ENCODE results near the gene NFU1.
"Not testable (repeated sequence)": the region's sequence is repeated elsewhere in the genome, so short reads cannot be mapped to it uniquely, and the experiment has no call there.

Gene NFU1

DNA sequence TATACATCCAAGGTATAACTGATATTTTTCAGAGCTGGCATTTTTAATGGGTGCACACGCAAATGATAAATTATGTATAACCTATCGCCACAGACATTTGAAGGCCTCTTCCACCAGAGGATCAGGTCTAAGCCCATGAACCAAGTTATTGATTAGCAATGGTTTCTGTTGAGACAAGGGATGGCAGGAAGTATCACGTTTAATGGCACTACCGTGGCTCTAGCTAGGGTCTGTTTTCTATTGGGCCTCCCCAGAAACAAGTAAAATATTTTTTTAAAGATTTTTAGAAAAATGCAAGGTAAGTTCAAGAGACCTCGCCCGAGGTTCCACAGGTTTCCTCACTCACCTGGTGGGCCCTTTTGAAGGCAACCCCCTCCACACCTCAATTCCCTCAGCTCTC is 50.9 kb downstream of the NFU1 start:
- no peak for DNase-seq

DNA sequence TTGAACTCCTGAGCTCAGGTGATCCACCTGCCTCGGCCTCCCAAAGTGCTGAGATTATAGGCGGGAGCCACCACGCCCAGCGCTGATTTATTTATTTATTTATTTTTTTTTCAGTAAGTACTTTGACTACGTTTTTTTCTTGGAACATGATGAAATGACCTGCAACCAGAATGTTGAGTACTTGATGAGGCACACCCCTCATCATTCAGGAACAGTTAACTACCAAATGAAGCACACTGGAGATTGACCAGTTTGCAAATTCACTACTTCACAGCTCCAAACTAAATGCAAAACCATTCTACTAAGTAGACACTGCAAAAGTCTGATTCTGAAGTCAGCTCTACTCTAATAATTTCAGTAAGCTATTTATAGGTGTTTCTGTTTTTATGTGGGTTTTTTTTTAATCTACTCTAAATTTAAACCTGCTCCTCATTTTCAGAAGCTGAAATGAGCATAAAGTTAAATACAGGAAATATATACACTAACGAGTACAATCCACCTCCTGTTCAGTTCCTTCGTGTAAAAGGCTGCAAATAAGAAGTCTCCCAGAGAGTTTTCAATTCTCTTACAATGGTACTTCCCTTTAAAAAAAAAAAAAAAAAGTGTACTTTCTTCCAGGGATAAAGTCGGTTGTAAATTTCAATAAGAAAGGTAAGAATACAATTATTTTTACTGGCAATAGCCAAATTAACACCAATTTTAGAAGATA is 51.6 kb downstream of the NFU1 start:
- DNase-seq = no peak

DNA sequence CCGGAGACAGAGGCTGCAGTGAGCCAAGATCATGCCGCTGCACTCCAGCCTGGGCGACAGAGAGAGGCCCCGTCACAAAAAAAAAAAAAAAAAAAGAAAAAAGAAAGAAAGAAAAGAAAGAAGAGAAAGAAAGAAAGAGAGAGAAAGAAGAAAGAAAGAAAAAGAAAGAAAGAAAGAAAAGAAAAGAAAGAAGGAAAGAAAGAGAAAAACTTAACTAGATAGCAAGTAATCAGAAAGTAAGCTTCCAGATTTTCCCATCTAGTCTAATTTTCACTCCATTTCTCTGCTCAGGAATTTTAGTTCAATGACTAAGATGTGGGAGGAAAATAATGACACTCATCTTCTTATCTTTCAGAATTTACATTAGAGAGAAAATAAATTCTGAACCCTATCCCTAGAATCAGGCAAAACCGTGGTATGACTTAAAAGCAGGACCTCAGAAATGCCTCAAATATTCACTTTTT is 52.6 kb downstream of the NFU1 start:
- no peak for DNase-seq

DNA sequence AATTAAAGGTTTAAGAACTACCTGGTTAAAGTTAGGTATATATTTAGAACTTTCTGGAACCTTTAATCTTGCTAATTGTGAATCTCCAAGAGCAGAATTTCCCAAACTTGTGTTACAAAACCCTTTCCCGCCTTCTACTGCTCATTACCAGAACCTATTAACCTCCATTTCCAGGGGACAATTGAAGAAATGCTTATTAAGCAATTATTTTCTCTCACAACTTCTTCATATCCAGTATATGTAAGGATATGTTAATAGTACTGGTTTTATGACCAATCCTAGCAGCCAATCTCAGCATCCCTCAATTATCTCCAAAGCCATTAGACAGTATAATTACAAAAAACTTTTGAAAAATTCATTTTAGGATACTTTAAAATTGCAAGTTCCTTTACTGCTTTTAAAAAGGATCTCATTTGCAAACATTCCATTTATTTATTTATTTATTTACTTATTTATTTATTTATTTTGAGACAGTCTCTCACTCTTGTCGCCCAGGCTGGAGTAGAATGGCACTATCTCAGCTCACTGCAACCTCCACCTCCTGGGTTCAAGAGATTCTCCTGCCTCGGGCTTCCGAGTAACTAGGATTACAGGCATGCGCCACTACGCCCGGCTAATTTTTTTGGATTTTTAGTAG is 53.9 kb downstream of the NFU1 start:
- DNase-seq = no peak

DNA sequence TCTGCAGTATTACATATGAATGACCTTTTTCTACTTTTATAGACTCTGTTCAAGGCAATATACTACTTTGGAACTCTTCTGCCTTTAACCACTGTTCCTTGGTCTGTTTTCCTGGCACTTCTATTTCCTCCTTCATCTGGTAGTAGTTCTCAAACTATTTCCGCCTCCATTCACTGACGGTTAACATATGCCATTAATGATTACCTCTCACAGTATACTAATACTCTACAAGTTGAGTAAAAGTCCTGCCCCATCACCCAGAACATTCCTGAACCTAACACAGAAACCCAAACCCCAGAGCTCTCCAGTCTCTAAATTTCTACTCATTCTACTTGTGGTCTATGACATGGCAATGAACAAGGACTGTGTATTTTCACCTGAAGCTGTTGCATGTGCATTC is 54.7 kb downstream of the NFU1 start:
- DNase-seq = no peak

DNA sequence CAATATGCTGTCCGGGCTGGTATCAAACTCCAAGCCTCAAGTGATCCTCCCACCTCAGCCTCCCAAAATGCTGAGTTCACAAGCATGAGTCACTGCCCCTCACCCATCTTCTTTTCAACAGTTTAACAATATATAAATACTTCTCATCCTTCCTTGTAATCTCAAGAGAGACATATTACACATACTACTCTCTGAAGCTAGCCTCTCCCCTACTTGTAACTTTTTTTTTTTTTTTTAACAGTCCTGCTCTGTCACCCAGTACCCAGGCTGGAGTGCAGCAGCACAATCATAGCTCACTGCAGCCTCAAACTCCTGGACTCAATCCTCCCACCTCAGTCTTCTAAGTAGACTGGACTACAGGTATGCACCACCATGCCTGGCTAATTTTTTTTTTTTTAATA is 55.9 kb downstream of the NFU1 start:
- DNase-seq = no peak

DNA sequence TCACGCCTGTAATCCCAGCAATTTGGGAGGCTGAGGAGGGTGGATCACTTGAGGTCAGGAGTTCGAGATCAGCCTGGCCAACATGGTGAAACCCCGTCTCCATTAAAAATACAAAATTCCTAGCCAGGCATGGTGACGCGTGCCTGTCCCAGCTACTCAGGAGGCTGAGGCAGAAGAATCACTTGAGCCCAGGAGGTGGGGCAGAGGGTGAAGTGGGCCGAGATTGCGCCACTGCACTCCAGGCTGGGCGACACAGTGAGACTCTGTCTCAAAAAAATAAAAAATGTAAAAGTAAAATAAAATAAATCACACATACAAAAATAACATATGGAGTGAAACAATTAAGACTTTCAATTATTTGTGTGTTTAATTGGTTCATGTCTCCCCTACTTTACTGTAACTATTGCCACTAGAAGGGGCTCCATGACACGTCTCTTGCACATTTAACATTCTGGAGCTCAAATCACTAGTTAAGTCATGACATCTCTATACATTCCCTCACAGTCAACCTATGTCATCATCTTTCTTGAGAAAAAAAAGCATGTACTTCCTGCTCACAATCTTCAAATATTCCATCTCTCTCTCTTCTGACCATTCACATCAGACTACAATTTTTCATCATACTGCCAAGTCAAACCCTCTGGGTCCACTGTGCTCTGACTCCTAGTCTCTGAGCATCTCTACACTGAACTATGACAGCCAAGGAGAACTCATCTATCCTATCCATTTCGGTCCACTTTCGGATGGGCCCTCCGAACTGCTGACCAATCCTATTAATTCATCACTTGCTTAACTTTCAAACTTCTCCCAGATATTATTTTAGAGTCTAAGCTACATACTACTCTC is 56.9 kb downstream of the NFU1 start:
- DNase-seq = no peak

DNA sequence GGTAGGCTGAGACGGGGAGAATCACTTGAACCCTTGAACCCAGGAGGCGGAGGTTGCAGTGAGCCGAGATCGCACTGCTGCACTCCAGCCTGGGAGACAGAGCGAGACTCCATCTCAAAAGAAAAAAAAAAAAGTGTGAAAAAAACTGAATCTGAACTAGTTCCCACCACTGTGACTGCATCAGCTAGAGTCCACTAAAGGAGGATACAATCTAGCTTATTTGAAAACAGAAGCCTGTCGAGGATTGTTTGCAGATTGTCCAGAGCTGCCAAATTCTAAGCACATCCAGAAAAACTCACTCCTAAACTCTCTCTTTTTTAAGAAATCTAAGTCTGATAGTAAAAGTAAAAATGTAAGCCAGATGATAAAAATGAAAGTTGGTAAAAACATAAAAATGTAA is 60.8 kb downstream of the NFU1 start:
- no peak for DNase-seq

DNA sequence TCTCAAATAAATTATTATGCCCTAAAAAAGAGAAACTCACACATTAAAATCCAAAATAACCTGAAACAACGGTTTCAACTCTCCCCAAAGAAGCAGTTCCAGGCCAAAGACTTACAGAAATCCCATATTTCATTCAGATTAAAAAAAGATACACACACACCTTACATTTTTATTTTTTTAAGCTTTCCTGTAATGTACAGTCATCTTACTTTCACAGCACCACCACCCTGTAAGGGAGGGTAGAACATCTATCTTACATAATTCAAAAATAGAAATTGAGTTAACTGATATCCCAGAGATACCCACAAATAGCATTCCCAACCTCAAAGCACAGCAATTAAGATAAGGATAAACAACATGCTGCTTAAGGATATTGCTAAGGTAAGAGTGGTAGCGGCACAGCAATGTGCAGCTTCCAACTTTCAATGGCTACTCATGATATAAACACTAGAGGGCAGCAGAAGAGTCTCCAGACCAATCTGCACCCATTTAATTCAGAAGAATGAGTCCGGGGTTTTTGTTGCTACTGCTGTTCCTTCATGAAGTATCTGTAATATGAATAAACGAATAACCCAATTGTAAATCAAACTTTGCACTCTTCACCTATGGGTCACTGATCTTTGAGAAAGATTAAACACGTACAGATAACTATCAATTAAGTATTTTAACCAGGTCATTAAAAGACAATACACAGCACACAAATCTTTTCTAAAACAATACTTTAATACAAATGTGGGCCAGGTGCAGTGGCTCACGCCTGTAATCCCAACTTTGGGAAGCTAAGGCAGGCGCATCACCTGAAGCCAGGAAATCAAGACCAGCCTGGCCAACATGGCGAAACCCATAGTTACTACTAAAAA is 61.5 kb downstream of the NFU1 start:
- no peak for DNase-seq

DNA sequence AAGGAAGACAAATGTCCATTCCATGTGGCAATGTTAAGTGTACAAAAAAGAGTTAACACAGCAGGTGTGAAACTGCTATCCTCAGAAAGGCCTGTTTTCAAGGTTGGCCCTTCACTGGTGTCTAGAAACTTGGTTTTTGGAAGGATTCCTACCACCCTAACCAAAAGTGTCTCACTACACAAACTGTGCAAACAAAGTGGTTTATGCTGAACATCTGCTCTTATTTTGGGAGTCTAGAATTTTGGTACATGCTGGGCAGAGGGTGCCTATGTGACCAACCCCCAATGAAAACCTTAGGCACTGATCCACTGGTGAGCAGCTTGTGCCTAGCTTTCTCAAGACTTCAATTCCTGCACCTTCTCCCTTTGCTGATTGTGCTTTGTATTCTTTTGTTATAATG is 64.5 kb downstream of the NFU1 start:
- DNase-seq = no peak

DNA sequence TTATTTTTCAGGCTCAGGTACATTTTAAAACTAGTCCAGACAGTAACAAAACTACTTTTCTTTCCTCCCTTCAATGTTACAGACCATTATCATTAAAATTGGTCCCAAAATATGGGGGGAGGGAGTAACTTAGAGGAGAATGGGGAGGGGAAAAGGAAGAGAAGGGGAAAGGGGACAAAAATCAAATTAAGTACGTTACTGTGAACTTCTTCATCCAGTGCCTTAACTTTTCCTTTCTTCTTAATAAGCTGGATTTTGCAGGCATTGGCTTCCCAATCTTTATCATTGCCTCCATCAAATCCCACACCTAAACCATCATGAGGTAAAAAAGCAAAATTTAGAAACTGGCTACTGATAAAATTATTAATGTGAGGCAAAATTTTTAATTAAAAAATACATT is 67.4 kb downstream of the NFU1 start:
- DNase-seq = no peak

DNA sequence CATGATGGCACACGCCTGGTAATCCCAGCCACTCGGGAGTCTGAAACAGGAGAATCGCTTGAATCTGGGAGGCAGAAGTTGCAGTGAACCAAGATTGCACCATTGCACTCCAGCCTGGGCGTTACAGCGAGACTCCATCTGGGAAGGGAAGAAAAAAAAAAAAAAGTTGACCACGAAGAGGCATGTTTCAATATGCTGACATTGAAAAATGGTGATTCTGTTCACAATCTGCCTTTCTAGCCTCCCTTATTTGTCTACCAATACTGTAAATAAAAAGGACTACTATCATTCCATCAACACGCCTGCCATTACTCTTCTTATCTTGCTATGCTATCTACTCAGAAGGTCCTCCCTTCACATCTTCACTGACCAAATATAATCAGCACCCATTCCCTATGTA is 68.6 kb downstream of the NFU1 start:
- DNase-seq = no peak

DNA sequence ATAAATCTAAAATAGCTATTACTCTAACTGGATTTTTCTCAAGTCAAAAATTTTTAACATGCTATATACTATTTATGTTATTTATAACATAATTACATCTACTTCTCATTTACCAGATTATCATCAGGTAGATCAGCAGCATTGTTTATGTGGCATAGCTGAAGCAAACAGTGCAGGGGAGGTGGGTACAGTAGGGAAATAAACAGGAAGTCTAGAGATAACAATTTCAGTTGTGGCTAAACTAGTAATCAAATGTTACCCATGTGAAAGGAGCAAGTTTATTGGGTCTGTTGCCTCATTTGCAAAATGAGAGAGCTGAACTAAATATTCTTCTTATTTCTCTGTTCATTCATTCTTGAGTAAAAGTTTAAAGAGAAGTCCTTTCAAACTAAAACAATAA is 77.9 kb downstream of the NFU1 start:
- DNase-seq = no peak

DNA sequence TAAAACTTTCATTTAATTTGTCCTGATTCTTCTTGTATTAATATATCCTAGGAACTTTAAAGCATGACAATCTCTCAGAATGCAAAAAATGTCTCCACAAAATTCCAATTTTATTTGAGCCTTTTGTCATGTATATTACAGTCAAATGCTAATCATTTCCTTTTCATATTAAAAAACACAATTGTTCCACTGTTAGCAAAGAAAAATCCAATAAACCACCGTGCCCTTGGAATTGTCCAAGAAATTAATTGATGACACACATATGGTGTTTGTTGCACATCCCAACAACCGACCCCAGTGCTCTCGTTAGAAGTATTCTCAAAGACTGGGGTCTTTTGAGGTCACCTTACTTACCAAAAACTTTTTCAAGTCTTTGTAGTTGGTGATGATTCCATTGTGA is 78.3 kb downstream of the NFU1 start:
- no peak for DNase-seq

DNA sequence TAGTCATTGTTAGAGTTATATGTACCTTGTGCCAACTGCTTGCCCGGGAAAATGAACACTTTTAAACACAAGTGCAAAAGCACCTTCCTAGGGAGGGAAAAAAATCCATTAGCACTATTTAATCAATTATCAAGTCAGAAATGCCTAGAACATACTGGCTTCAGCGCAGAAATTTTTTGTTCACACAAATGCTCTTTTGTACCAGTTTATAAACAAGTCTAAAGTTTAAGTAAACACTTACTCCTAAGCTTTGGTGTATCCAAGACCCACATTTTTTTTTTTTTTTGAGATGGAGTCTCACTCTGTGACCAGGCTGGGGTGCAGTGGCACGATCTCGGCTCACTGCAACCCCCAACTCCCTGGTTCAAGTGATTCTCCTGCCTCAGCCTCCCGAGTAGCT is 80.8 kb downstream of the NFU1 start:
- no peak for DNase-seq

DNA sequence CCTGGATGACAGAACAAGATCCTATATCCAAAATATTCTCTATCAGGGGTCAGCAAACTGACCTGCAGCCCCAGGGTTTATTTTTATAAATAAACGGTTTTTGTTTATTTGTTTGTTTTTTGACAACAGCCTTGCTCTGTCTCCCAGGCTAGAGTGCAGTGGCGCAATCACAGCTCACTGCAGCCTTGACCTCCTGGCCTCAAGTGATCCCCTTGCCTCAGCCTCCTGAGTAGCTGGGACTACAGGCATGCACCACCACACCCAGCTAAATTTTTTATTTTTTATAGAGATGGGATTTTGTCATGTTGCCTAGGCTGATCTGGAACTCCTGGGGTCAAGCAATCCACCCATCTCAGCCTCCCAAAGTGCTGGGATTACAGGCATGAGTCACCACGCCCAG is 82.3 kb downstream of the NFU1 start:
- DNase-seq = not testable (repeated sequence)

DNA sequence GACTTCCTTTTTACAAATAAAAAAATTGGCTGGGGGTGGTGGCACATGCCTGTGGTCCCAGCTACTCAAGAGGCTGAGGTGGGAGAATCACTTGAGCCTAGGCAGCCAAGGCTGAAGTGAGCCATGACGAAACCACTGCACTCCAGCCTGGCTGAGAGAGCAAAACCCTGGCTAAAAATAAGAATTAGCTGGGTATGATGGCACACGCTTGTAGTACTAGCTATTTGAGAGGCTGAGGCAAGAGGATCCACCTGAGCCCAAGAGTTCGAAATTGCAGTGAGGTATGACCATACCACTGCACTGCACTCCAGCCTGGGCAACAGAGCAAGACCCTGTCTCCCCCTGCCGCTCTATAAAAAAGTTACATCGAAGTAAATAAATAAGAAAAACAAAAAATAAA is 83.9 kb downstream of the NFU1 start:
- DNase-seq = no peak

DNA sequence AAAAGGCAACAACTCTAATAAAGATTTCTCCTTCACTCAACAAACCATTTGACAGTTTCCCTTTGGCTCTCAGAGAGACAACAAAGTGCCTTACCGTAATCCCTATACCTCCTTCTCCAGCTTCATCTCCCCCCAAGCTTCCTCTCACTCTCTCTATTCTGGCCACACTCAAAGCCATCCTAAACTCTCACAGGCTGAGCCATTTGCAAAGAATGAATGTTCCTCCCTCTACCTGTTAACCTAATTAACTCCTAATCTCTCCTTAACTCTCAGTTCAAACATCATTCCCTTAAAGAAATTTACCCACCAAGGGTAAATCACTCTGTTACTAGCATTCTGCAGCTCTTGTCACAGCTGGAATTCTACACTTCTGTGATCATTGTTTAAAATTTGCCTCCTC is 88.5 kb downstream of the NFU1 start:
- no peak for DNase-seq
